ENCODE measurements around the gene MAGI1.

MAGI1 gene

GRCh38 chr3:65655061-65655460 is 383.7 kb downstream of the MAGI1 start:
- no peak for DNase-seq

- DNase-seq, result no peak
These were observed 385.0 kb downstream of the MAGI1 start for GRCh38 chr3:65653731-65654130.

- no peak for DNase-seq
These were observed 388.5 kb downstream of the MAGI1 start for GRCh38 chr3:65650247-65650646.

GRCh38 chr3:65647369-65647768 is 391.3 kb downstream of the MAGI1 start:
- no peak for DNase-seq

- DNase-seq, result no peak
These were observed 395.8 kb downstream of the MAGI1 start for GRCh38 chr3:65642883-65643282.

GRCh38 chr3:65641777-65642176 is 396.9 kb downstream of the MAGI1 start:
- DNase-seq, result no peak

GRCh38 chr3:65641045-65641444 is 397.7 kb downstream of the MAGI1 start:
- no peak for DNase-seq

GRCh38 chr3:65639444-65639843 is 399.3 kb downstream of the MAGI1 start:
- no peak for DNase-seq

GRCh38 chr3:65638301-65638700 is 400.4 kb downstream of the MAGI1 start:
- no peak for DNase-seq

- DNase-seq, result no peak
These were observed 402.4 kb downstream of the MAGI1 start for GRCh38 chr3:65636326-65636725.

GRCh38 chr3:65635657-65636056 is 403.1 kb downstream of the MAGI1 start:
- DNase-seq, result no peak

- no peak for DNase-seq
These were observed 405.6 kb downstream of the MAGI1 start for GRCh38 chr3:65633018-65633638.

- DNase-seq, result no peak
These were observed 406.3 kb downstream of the MAGI1 start for GRCh38 chr3:65632414-65632813.

GRCh38 chr3:65628978-65629377 is 409.7 kb downstream of the MAGI1 start:
- no peak for DNase-seq

- no peak for DNase-seq
These were observed 411.7 kb downstream of the MAGI1 start for GRCh38 chr3:65627062-65627461.

- DNase-seq, result no peak
These were observed 413.4 kb downstream of the MAGI1 start for GRCh38 chr3:65625305-65625704.

GRCh38 chr3:65623362-65623761 is 415.4 kb downstream of the MAGI1 start:
- DNase-seq, result no peak

GRCh38 chr3:65619888-65620287 is 418.8 kb downstream of the MAGI1 start:
- DNase-seq, result no peak

- no peak for DNase-seq
These were observed 419.3 kb downstream of the MAGI1 start for GRCh38 chr3:65619451-65619881.

- DNase-seq, result no peak
These were observed 420.1 kb downstream of the MAGI1 start for GRCh38 chr3:65618599-65618998.

- no peak for DNase-seq
These were observed 420.9 kb downstream of the MAGI1 start for GRCh38 chr3:65617787-65618186.

- DNase-seq, result no peak
These were observed 421.5 kb downstream of the MAGI1 start for GRCh38 chr3:65617209-65617608.

GRCh38 chr3:65616563-65616962 is 422.2 kb downstream of the MAGI1 start:
- DNase-seq, result no peak

- no peak for DNase-seq
These were observed 423.4 kb downstream of the MAGI1 start for GRCh38 chr3:65615329-65615728.

GRCh38 chr3:65614585-65614984 is 424.1 kb downstream of the MAGI1 start:
- DNase-seq, result no peak
